Measurements from ENCODE around the gene TNF. TPM values are rescaled to one million over a fixed set of nuclear protein-coding genes. Genes with fewer than 3 reads are reported as not detected.
"Not testable (repeated sequence)": the region's sequence is repeated elsewhere in the genome, so short reads cannot be mapped to it uniquely, and the experiment has no call there.

TNF gene
- total and polyA plus RNA-seq, 2 donors from 2014 or later: 0.69 to 5.4 TPM

GRCh38 chr6:31551371-31551770 lies 24.0 kb upstream of the TNF start:
- H3K4me3 ChIP-seq (ENCODE audit: low read length in 3 of 3); H3K27me3 ChIP-seq (ENCODE audit: control insufficient read depth, insufficient read depth, low read length); H3K9ac ChIP-seq (ENCODE audit: low read length in 3 of 3); FAIRE-seq; intact Hi-C loops (cut with DNase I); H3K27ac ChIP-seq (ENCODE audit: low read depth in 2 of 2, low read length in 2 of 2); H3K9me3 ChIP-seq (ENCODE audit: control insufficient read depth in 2 of 3, insufficient read depth in 1 of 3, low read length in 3 of 3): not testable (repeated sequence)
- peak in 2 of 5 donors; percentile 30 to 51 for DNase-seq
- peak; percentile 60 for TF ChIP-seq CTCF (IDR thresholded peaks at IDR 0.05; ENCODE audit: borderline replicate concordance, extremely low read depth, insufficient read depth)
- H3K36me3 ChIP-seq (ENCODE audit: control insufficient read depth in 2 of 3, insufficient read depth in 3 of 3, low read length in 3 of 3): peaks cover 0 to 12% (median 5%) of the 10 kb centered on the region in 3 donors
- peaks cover 0 to 14% (median 7%) of the 10 kb centered on the region in 3 donors for H3K4me1 ChIP-seq (ENCODE audit: control insufficient read depth in 2 of 3, insufficient read depth in 2 of 3, low read depth in 1 of 3, low read length in 3 of 3)

- no peak for FAIRE-seq
- Histone ChIP-seq H3K9me3 (ENCODE audit: control insufficient read depth in 2 of 3, insufficient read depth in 1 of 3, low read length in 3 of 3) (no peaks in the 10 kb centered on the region), H3K27me3 (ENCODE audit: control insufficient read depth, insufficient read depth, low read length) (no peaks in the 10 kb centered on the region), H3K9ac (ENCODE audit: low read length in 3 of 3) (no peak overlapping the region), H3K27ac (ENCODE audit: low read depth in 2 of 2, low read length in 2 of 2) (no peak overlapping the region), H3K4me1 (ENCODE audit: control insufficient read depth in 2 of 3, insufficient read depth in 2 of 3, low read depth in 1 of 3, low read length in 3 of 3) (peaks cover 0 to 18% (median 0%) of the 10 kb centered on the region in 3 donors), H3K36me3 (ENCODE audit: control insufficient read depth in 2 of 3, insufficient read depth in 3 of 3, low read length in 3 of 3) (peaks cover 0 to 25% (median 9%) of the 10 kb centered on the region in 3 donors), H3K4me3 (ENCODE audit: low read length in 3 of 3) (no peak overlapping the region)
- intact Hi-C loops (cut with DNase I): no loop called here
- peak in 1 of 5 donors; percentile 32 for DNase-seq
- TF ChIP-seq CTCF (IDR thresholded peaks at IDR 0.05; ENCODE audit: borderline replicate concordance, extremely low read depth, insufficient read depth): no peak
Measured at GRCh38 chr6:31556307-31556706, 19.1 kb upstream of the TNF start.

GRCh38 chr6:31557443-31558317 lies 17.7 kb upstream of the TNF start:
- H3K27ac ChIP-seq (ENCODE audit: low read depth in 2 of 2, low read length in 2 of 2): no peak overlapping the region
- no peaks in the 10 kb centered on the region for H3K9me3 ChIP-seq (ENCODE audit: control insufficient read depth in 2 of 3, insufficient read depth in 1 of 3, low read length in 3 of 3)
- TF ChIP-seq CTCF (IDR thresholded peaks at IDR 0.05; ENCODE audit: borderline replicate concordance, extremely low read depth, insufficient read depth): no peak
- peaks cover 0 to 18% (median 0%) of the 10 kb centered on the region in 3 donors for H3K4me1 ChIP-seq (ENCODE audit: control insufficient read depth in 2 of 3, insufficient read depth in 2 of 3, low read depth in 1 of 3, low read length in 3 of 3)
- FAIRE-seq: no peak
- intact Hi-C loops (cut with DNase I): no loop called here
- DNase-seq: peak in 1 of 5 donors; percentile 69
- no peaks in the 10 kb centered on the region for H3K27me3 ChIP-seq (ENCODE audit: control insufficient read depth, insufficient read depth, low read length)
- no peak overlapping the region for H3K9ac ChIP-seq (ENCODE audit: low read length in 3 of 3)
- no peak overlapping the region for H3K4me3 ChIP-seq (ENCODE audit: low read length in 3 of 3)
- H3K36me3 ChIP-seq (ENCODE audit: control insufficient read depth in 2 of 3, insufficient read depth in 3 of 3, low read length in 3 of 3): peaks cover 0 to 24% (median 9%) of the 10 kb centered on the region in 3 donors

All from kidney (tissue), 14 donors.